Measurements from ENCODE around the gene RHEX. TPM values are rescaled to one million over a fixed set of nuclear protein-coding genes. Genes with fewer than 3 reads are reported as not detected.
A peak's percentile ranks its signal among the peaks of the same experiment; 100 is the strongest.

Gene RHEX
- total RNA-seq, 2 donors from 2014 or later, result 0.50 TPM; not detected in 1

GRCh38 chr1:206020393-206021007, 32.5 kb upstream of the RHEX start:
- Mint-ChIP-seq H3K27me3 (peaks cover 35% of the 10 kb centered on the region), H3K36me3 (ENCODE audit: low read depth) (peaks cover 2% of the 10 kb centered on the region), H3K4me1 (no peaks in the 10 kb centered on the region), H3K4me3 (no peak overlapping the region), H3K27ac (no peak overlapping the region)
- ATAC-seq (no peak), DNase-seq (no peak)
- H3K9me3 ChIP-seq (ENCODE audit: control insufficient read depth, low read length, poor library complexity, severe bottlenecking), result no peaks in the 10 kb centered on the region

- no peaks in the 10 kb centered on the region for H3K9me3 ChIP-seq (ENCODE audit: control insufficient read depth, low read length, poor library complexity, severe bottlenecking)
- DNase-seq (no peak), ATAC-seq (no peak)
- Mint-ChIP-seq H3K36me3 (ENCODE audit: low read depth) (peaks cover 2% of the 10 kb centered on the region), H3K4me3 (no peak overlapping the region), H3K4me1 (no peaks in the 10 kb centered on the region), H3K27me3 (peaks cover 35% of the 10 kb centered on the region), H3K27ac (no peak overlapping the region)
Measured at GRCh38 chr1:206021008-206021625, 31.9 kb upstream of the RHEX start.

GRCh38 chr1:206021626-206022365, 31.2 kb upstream of the RHEX start:
- H3K27me3 Mint-ChIP-seq, result peaks cover 35% of the 10 kb centered on the region

GRCh38 chr1:206022766-206023165, 30.2 kb upstream of the RHEX start:
- Mint-ChIP-seq H3K36me3 (ENCODE audit: low read depth) (peaks cover 1% of the 10 kb centered on the region), H3K27me3 (peaks cover 45% of the 10 kb centered on the region), H3K4me1 (no peaks in the 10 kb centered on the region), H3K4me3 (no peak overlapping the region), H3K27ac (no peak overlapping the region)
- no peak for DNase-seq
- no peaks in the 10 kb centered on the region for H3K9me3 ChIP-seq (ENCODE audit: control insufficient read depth, low read length, poor library complexity, severe bottlenecking)
- ATAC-seq, result no peak

More at GRCh38 chr1:206021626-206022365, 31.2 kb upstream of the RHEX start:
- no peak for DNase-seq
- H3K36me3 Mint-ChIP-seq (ENCODE audit: low read depth), result peaks cover 2% of the 10 kb centered on the region
- H3K4me1 Mint-ChIP-seq, result no peaks in the 10 kb centered on the region
- H3K9me3 ChIP-seq (ENCODE audit: control insufficient read depth, low read length, poor library complexity, severe bottlenecking), result no peaks in the 10 kb centered on the region
- H3K27ac Mint-ChIP-seq, result no peak overlapping the region
- no peak for ATAC-seq
- H3K4me3 Mint-ChIP-seq, result no peak overlapping the region

GRCh38 chr1:206023695-206024094, 29.3 kb upstream of the RHEX start, which contains the start of gene CTSE:
Gene CTSE, minus strand, starts transcription at chr1:206023895. Its CDS starts 104 bp downstream, at chr1:206023791.
- peaks cover 50% of the 10 kb centered on the region for H3K27me3 Mint-ChIP-seq
- DNase-seq, result no peak
- no peaks in the 10 kb centered on the region for H3K4me1 Mint-ChIP-seq
- H3K36me3 Mint-ChIP-seq (ENCODE audit: low read depth), result no peaks in the 10 kb centered on the region
- no peak within 1 kb of the TSS for H3K4me3 Mint-ChIP-seq
- H3K9me3 ChIP-seq (ENCODE audit: control insufficient read depth, low read length, poor library complexity, severe bottlenecking), result no peaks in the 10 kb centered on the region
- H3K27ac Mint-ChIP-seq, result no peak within 1 kb of the TSS
- no peak for ATAC-seq

- H3K4me3 Mint-ChIP-seq, result no peak overlapping the region
- ATAC-seq, result no peak
Measured at GRCh38 chr1:206025283-206025820, 27.6 kb upstream of the RHEX start.

GRCh38 chr1:206029484-206029883, 23.5 kb upstream of the RHEX start:
- Mint-ChIP-seq H3K36me3 (ENCODE audit: low read depth) (peaks cover 4% of the 10 kb centered on the region), H3K27me3 (peaks cover 27% of the 10 kb centered on the region), H3K4me1 (peaks cover 9% of the 10 kb centered on the region), H3K27ac (no peak overlapping the region), H3K4me3 (no peak overlapping the region)
- DNase-seq (no peak), ATAC-seq (no peak)
- H3K9me3 ChIP-seq (ENCODE audit: control insufficient read depth, low read length, poor library complexity, severe bottlenecking), result no peaks in the 10 kb centered on the region

More at GRCh38 chr1:206025283-206025820, 27.6 kb upstream of the RHEX start:
- no peaks in the 10 kb centered on the region for H3K9me3 ChIP-seq (ENCODE audit: control insufficient read depth, low read length, poor library complexity, severe bottlenecking)
- no peak for DNase-seq
- Mint-ChIP-seq H3K4me1 (peaks cover 3% of the 10 kb centered on the region), H3K27me3 (peaks cover 56% of the 10 kb centered on the region), H3K27ac (no peak overlapping the region), H3K36me3 (ENCODE audit: low read depth) (peaks cover 2% of the 10 kb centered on the region)

- peaks cover 4% of the 10 kb centered on the region for H3K36me3 Mint-ChIP-seq (ENCODE audit: low read depth)
- no peak overlapping the region for H3K4me3 Mint-ChIP-seq
- ATAC-seq, result no peak
- peaks cover 9% of the 10 kb centered on the region for H3K4me1 Mint-ChIP-seq
- DNase-seq, result no peak
- H3K27me3 Mint-ChIP-seq, result peaks cover 27% of the 10 kb centered on the region
- no peaks in the 10 kb centered on the region for H3K9me3 ChIP-seq (ENCODE audit: control insufficient read depth, low read length, poor library complexity, severe bottlenecking)
- H3K27ac Mint-ChIP-seq, result no peak overlapping the region
Measured at GRCh38 chr1:206030191-206030590, 22.8 kb upstream of the RHEX start.

GRCh38 chr1:206030714-206031113, 22.3 kb upstream of the RHEX start:
- peaks cover 27% of the 10 kb centered on the region for H3K27me3 Mint-ChIP-seq

GRCh38 chr1:206032380-206033140, 20.4 kb upstream of the RHEX start:
- DNase-seq (no peak), ATAC-seq (no peak)
- peaks cover 9% of the 10 kb centered on the region for H3K4me1 Mint-ChIP-seq
- H3K27ac Mint-ChIP-seq, result peak overlapping the region; percentile 16
- H3K4me3 Mint-ChIP-seq, result no peak overlapping the region
- no peaks in the 10 kb centered on the region for H3K9me3 ChIP-seq (ENCODE audit: control insufficient read depth, low read length, poor library complexity, severe bottlenecking)
- H3K36me3 Mint-ChIP-seq (ENCODE audit: low read depth), result peaks cover 4% of the 10 kb centered on the region
- H3K27me3 Mint-ChIP-seq, result peaks cover 19% of the 10 kb centered on the region

More at GRCh38 chr1:206030714-206031113, 22.3 kb upstream of the RHEX start:
- no peaks in the 10 kb centered on the region for H3K9me3 ChIP-seq (ENCODE audit: control insufficient read depth, low read length, poor library complexity, severe bottlenecking)
- ATAC-seq (peak; percentile 89), DNase-seq (peak; percentile 39 to 51 (median 44))
- H3K27ac Mint-ChIP-seq, result no peak overlapping the region
- no peak overlapping the region for H3K4me3 Mint-ChIP-seq
- H3K36me3 Mint-ChIP-seq (ENCODE audit: low read depth), result peaks cover 4% of the 10 kb centered on the region
- peaks cover 9% of the 10 kb centered on the region for H3K4me1 Mint-ChIP-seq

- DNase-seq (no peak), ATAC-seq (peak; percentile 55)
- Mint-ChIP-seq H3K4me1 (peaks cover 23% of the 10 kb centered on the region), H3K36me3 (ENCODE audit: low read depth) (peaks cover 2% of the 10 kb centered on the region), H3K27me3 (peaks cover under 1% of the 10 kb centered on the region), H3K27ac (peak overlapping the region; percentile 66), H3K4me3 (peak overlapping the region; percentile 84)
- H3K9me3 ChIP-seq (ENCODE audit: control insufficient read depth, low read length, poor library complexity, severe bottlenecking), result no peaks in the 10 kb centered on the region
Measured at GRCh38 chr1:206035027-206035426, 17.9 kb upstream of the RHEX start.

GRCh38 chr1:206036663-206037455, 16.1 kb upstream of the RHEX start:
- no peak for DNase-seq
- ATAC-seq, result no peak
- Mint-ChIP-seq H3K4me3 (peak overlapping the region; percentile 21), H3K27me3 (peaks cover 5% of the 10 kb centered on the region), H3K36me3 (ENCODE audit: low read depth) (peaks cover 2% of the 10 kb centered on the region), H3K4me1 (peaks cover 26% of the 10 kb centered on the region), H3K27ac (peak overlapping the region; percentile 66)
- no peaks in the 10 kb centered on the region for H3K9me3 ChIP-seq (ENCODE audit: control insufficient read depth, low read length, poor library complexity, severe bottlenecking)

Measured in T-helper 17 cell (primary cell).